Tibial artery (tissue), 4 donors: ENCODE measurements around the gene ZC3H12D.

ENCODE experiments used
- DNase-seq, 2 donors: peaks; one replicate each; pipeline ENCODE4 v3.0.0-alpha.2; 2019
- H3K27ac ChIP-seq, 2 donors: fragments of 200-600 bp; sonication (generic) in 1 of 2; 1 replicate in 1 of 2; 2 replicates in 1 of 2; pipeline ENCODE4 v1.5.1; 2018 to 2019; ENCODE audit warnings: mild to moderate bottlenecking in 1 of 2
- H3K27me3 ChIP-seq, 2 donors: fragments of 200-600 bp; sonication (generic) in 1 of 2; one replicate each; pipeline versions ENCODE4 v1.5.1 to v1.6.0; 2016 to 2019
- H3K36me3 ChIP-seq, 3 donors: fragments of 200-600 bp; sonication (generic) in 2 of 3; one replicate each; pipeline ENCODE4 v1.5.1; 2016 to 2019; ENCODE audit warnings: mild to moderate bottlenecking in 2 of 3
- H3K4me1 ChIP-seq, 4 donors: fragments of 200-600 bp; sonication (generic) in 2 of 4; 1 replicate in 3 of 4; 2 replicates in 1 of 4; pipeline ENCODE4 v1.5.1; 2016 to 2019
- H3K4me3 ChIP-seq, 2 donors: fragments of 200-600 bp; sonication (generic) in 1 of 2; 1 replicate in 1 of 2; 2 replicates in 1 of 2; pipeline ENCODE4 v1.5.1; 2018 to 2019; ENCODE audit warnings: mild to moderate bottlenecking in 2 of 2
- H3K9me3 ChIP-seq, 3 donors: fragments of 200-600 bp; sonication (generic) in 1 of 3; one replicate each; pipeline ENCODE4 v1.5.1; 2016 to 2019
- CTCF ChIP-seq, 2 experiments: fragments of 200-600 bp in 1 of 2; fragments of 450-650 bp in 1 of 2; IDR thresholded peaks; one replicate each; pipeline ENCODE4 v1.5.1; 2017 to 2019; ENCODE audit warnings: antibody characterized with exemption in 2 of 2, mild to moderate bottlenecking in 1 of 2, moderate library complexity in 1 of 2
- intact Hi-C: fragments of 100-400 bp; cut with DNase I; formaldehyde crosslinking; loops from one replicate; pipeline ENCODE4 v1.15.0; 2023; ENCODE audit warnings: low total_unique reads

Gene ZC3H12D

DNA sequence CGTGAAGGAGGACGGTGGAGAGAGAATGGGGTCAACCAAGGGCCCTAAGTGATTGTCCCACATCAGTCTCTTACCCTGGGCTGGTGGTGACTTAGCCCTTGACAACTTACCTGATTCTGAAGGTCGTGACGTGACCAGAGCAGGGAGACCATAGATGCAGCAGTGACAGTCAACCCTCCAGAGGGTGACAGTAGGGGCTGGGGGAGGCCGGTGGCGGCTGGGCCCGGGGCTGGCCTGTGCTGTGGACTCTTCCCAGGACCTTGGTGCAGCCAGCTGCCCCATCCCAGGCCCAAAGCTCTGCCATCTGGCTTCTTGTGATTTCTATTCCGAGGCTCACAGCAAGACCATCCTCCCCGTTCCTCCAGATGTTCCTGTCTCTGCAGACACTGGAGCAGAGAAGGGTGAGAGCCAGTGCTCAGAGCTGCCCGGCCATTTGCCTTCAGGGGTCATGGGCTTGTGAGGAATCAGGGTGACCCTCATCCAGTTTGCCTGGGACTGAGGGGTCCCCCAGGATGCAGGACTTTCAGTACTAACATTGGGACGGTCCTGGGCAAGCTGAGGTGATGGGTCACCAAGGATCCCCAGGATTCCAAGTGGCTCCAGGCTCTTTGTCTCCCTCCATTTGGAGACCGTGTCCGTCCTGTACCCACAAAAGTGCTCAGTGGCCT, 48.8 kb downstream of the ZC3H12D start:
- intact Hi-C loops, result no loop called here
- Histone ChIP-seq H3K36me3 (no peaks in the 10 kb centered on the region), H3K9me3 (no peaks in the 10 kb centered on the region), H3K27me3 (peaks cover 0 to 34% of the 10 kb centered on the region in 2 donors), H3K27ac (no peak overlapping the region), H3K4me3 (no peak overlapping the region), H3K4me1 (peaks cover 0 to 8% (median 4%) of the 10 kb centered on the region in 4 donors)
- peak in 1 of 2 donors; percentile 38 for DNase-seq
- no peak for TF ChIP-seq CTCF (IDR thresholded peaks at IDR 0.05)

- DNase-seq, result no peak
- Histone ChIP-seq H3K9me3 (no peaks in the 10 kb centered on the region), H3K4me1 (peaks cover 0 to 8% (median 3%) of the 10 kb centered on the region in 4 donors), H3K36me3 (no peaks in the 10 kb centered on the region), H3K27ac (no peak overlapping the region), H3K27me3 (peaks cover 0 to 33% of the 10 kb centered on the region in 2 donors), H3K4me3 (no peak overlapping the region)
- no peak for TF ChIP-seq CTCF (IDR thresholded peaks at IDR 0.05)
- intact Hi-C loops, result loop anchor here (5.0 kb wide), 2 partner anchors 83 to 352 kb away; no protein-coding TSS in a partner anchor
Measured at GRCh38 chr6:149433881-149434280, 50.9 kb downstream of the ZC3H12D start.

DNA sequence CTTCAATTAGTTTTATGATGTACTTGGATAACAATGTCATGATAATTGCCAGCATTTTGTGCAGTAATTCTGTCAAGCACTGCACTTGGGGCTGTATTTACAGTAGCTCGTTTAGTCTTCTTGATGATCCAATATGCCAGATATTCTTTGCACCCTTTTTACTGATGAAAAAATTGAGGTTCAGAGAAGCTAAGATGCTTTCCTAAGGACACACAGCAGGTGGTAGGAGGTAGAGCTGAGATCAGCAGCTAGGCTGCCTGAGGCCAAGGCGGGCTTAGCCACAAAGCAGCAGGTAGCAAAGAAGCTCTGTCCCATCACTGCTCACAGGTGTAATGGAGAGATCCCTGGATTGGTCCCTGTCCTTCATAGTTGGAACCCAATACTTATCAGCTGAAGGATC, 51.4 kb downstream of the ZC3H12D start:
- Histone ChIP-seq H3K27me3 (peaks cover 0 to 33% of the 10 kb centered on the region in 2 donors), H3K4me3 (no peak overlapping the region), H3K36me3 (no peaks in the 10 kb centered on the region), H3K9me3 (no peaks in the 10 kb centered on the region), H3K27ac (no peak overlapping the region), H3K4me1 (peaks cover 0 to 8% (median 3%) of the 10 kb centered on the region in 4 donors)
- no peak for TF ChIP-seq CTCF (IDR thresholded peaks at IDR 0.05)
- no peak for DNase-seq
- intact Hi-C loops, result loop anchor here (5.0 kb wide), 2 partner anchors 84 to 351 kb away; no protein-coding TSS in a partner anchor

- peak; percentile 93 for TF ChIP-seq CTCF (IDR thresholded peaks at IDR 0.05)
Measured at GRCh38 chr6:149431905-149432775, 52.7 kb downstream of the ZC3H12D start.

DNA sequence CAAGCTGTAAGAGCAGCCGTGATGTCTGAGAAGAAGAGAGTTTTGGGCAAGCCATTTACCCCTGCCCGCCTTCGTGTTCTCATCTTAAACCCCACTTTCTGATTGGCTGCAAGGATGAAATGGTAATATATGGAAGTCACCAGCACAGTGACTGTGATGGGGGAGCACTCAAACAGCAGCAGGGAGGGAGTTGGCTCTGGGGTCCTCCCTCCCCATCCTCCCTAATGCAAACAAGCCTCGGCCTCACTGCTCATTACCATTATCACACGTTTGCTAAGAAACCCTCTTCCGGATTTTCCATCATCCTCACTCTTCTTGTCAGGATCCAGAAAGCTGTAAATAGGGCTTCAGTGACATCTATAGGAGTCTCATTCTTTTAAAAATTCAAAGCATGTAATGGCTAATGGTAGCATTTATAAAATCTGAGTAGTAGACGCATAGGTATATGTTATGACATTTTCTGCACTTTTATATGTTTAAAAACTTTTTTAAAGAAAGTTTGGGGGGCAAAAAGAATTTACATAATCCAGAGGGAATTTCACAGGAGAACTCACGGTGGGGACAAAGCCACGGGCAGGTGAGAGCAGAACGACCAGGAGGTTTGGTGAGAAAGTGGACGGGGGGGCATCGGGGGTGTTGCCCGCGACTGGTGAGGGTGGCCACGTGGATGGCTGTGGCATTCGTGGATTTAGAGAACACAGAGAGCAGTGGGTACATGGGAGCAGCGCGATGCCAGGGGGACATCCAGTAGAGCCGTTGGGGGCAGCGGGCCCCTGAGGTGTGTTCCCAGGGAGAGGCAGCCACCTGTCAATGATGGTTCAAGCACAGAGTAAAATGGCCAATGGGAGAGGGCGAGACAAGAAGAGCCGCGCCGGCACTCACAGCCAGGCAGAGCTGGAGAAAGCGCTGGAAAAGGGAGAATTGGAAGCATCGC, 55.1 kb downstream of the ZC3H12D start:
- intact Hi-C loops, result loop anchor here (5.0 kb wide), 2 partner anchors 88 to 347 kb away; no protein-coding TSS in a partner anchor
- Histone ChIP-seq H3K27ac (no peak overlapping the region), H3K36me3 (no peaks in the 10 kb centered on the region), H3K27me3 (peaks cover 0 to 16% of the 10 kb centered on the region in 2 donors), H3K9me3 (no peaks in the 10 kb centered on the region), H3K4me3 (no peak overlapping the region), H3K4me1 (peaks cover 0 to 8% (median 3%) of the 10 kb centered on the region in 4 donors)
- no peak for DNase-seq
- TF ChIP-seq CTCF (IDR thresholded peaks at IDR 0.05), result no peak

More at GRCh38 chr6:149431905-149432775, 52.7 kb downstream of the ZC3H12D start:
- peaks cover 0 to 8% (median 3%) of the 10 kb centered on the region in 4 donors for H3K4me1 ChIP-seq
- H3K36me3 ChIP-seq, result no peaks in the 10 kb centered on the region
- DNase-seq, result peak; percentile 92 to 95
- no peaks in the 10 kb centered on the region for H3K9me3 ChIP-seq
- intact Hi-C loops, result loop anchor here (1.0 to 5.0 kb wide), 3 partner anchors 85 to 404 kb away; no protein-coding TSS in a partner anchor
- H3K27me3 ChIP-seq, result peaks cover 0 to 33% of the 10 kb centered on the region in 2 donors
- H3K27ac ChIP-seq, result no peak overlapping the region
- H3K4me3 ChIP-seq, result no peak overlapping the region
